Effector memory CD8-positive, alpha-beta T cell (primary cell): ENCODE results near the gene CALY.

Experiments
- ATAC-seq: fragments of 150-1000 bp; cut with Tn5 transposase; replicated peaks from 2 replicates; pipeline ENCODE4 v1.10.0; 2021; ENCODE audit warnings: mild to moderate bottlenecking, moderate library complexity
- DNase-seq, 3 experiments: peaks; one replicate each; pipeline ENCODE4 v3.0.0; 2021
- H3K27ac Mint-ChIP-seq, 2 donors: one replicate each; pipeline ENCODE4 v1.8.0; 2022; ENCODE audit warnings: mild to moderate bottlenecking in 2 of 2, mixed read lengths in 2 of 2, moderate library complexity in 2 of 2
- H3K27me3 Mint-ChIP-seq, 2 donors: one replicate each; pipeline ENCODE4 v1.8.0; 2022; ENCODE audit warnings: mixed read lengths in 2 of 2
- H3K36me3 Mint-ChIP-seq: one replicate; pipeline ENCODE4 v1.8.0; 2022; ENCODE audit warnings: mild to moderate bottlenecking, moderate library complexity, mixed read lengths; ENCODE audit not compliant: insufficient read depth
- H3K4me1 Mint-ChIP-seq, 2 donors: one replicate each; pipeline ENCODE4 v1.8.0; 2022; ENCODE audit warnings: low read depth in 2 of 2, mixed read lengths in 2 of 2
- H3K4me3 Mint-ChIP-seq, 2 donors: one replicate each; pipeline ENCODE4 v1.8.0; 2022; ENCODE audit warnings: mild to moderate bottlenecking in 2 of 2, mixed read lengths in 2 of 2, moderate library complexity in 2 of 2
- H3K9me3 Mint-ChIP-seq, 2 donors: one replicate each; pipeline ENCODE4 v1.8.0; 2022; ENCODE audit warnings: mixed read lengths in 2 of 2

The CALY gene

DNA sequence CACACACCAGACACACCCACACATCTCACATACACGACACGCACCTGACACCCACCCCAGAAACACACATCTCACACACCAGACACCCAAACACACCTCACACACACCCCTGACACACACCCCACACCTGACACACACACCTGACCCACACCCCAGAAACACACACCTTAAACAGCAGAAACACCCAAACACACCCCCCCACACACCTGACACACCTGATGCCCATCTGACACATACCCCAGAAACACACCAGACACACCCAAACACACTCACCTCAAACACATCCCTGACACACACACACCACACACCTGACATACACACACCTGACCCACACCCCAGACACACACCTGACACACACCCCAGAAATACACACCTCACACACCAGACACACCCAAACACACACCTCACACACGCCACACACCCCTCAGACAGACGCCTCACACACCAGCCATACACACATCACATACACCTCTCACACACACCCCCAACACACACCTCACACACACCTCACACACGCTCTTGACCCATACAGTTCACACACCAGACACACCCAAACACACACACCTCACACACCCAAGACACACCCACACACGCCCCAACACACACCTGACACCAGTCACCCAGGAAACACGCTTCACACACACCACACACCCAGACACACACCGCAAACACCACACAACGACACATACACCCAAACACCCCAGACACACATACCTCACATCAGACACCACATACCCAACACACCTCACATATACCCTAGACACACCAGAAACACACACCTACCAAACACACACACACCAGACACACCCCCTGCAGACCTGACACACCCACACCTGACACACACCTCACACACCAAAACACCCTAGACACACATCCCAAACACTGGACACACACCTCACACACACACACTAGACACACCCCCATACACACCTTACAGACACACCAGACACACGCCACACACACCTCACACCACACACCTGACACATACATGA, 1.7 kb upstream of the CALY start:
- H3K27me3 Mint-ChIP-seq = peaks cover 12 to 15% of the 10 kb centered on the region in 2 donors
- ATAC-seq (no peak), DNase-seq (no peak)
- no peak overlapping the region for H3K4me3 Mint-ChIP-seq
- H3K4me1 Mint-ChIP-seq = peaks cover 3 to 4% of the 10 kb centered on the region in 2 donors
- H3K36me3 Mint-ChIP-seq = peaks cover 13% of the 10 kb centered on the region
- H3K9me3 Mint-ChIP-seq = no peaks in the 10 kb centered on the region
- no peak overlapping the region for H3K27ac Mint-ChIP-seq

DNA sequence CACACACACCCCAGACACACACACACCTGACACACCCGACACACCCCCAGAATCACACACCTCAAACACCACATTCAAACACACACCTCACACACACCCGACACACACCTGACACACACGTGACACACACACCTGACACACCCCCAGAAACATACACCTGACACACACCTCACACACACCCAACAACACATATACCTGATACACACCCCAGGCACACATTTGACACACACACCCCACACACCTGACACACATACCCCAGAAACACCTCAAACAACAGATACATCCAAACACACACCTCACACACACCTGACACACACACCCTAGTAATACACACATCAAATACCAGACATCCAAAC, 652 bp upstream of the CALY start:
- Mint-ChIP-seq H3K4me1 (peaks cover 3 to 4% of the 10 kb centered on the region in 2 donors), H3K27me3 (peaks cover 7 to 16% of the 10 kb centered on the region in 2 donors), H3K36me3 (peaks cover 16% of the 10 kb centered on the region), H3K9me3 (no peaks in the 10 kb centered on the region), H3K27ac (no peak overlapping the region), H3K4me3 (no peak overlapping the region)
- DNase-seq = no peak
- no peak for ATAC-seq

DNA sequence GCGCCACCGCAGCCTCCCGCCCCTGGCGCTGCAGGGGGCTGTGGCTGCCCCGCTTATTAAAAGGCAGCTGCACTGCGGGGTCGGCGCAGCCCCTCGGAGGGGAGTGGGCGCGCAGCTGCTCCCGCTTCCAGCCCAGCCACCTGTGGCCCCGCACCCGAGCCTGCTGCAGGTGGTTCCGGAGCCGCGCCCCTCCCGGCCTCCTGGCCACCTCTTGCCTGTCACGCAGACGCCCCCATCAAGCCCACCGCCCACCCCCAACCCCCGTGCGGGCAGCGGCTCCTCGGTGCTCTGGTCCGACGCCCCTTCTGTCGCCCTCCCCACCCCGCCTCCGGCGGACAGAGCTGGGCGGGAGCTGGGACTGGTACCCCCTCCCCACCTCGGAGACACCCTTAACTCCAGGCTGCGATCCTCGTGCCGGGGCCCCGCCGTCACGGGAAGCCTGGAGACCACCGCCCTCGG, 549 bp downstream of the CALY start:
- Mint-ChIP-seq H3K9me3 (no peaks in the 10 kb centered on the region), H3K27me3 (peaks cover 0 to 15% of the 10 kb centered on the region in 2 donors), H3K36me3 (peaks cover 16% of the 10 kb centered on the region), H3K27ac (peak overlapping the region; percentile 92 to 96), H3K4me3 (no peak overlapping the region), H3K4me1 (peaks cover 3 to 4% of the 10 kb centered on the region in 2 donors)
- ATAC-seq (no peak), DNase-seq (no peak)

DNA sequence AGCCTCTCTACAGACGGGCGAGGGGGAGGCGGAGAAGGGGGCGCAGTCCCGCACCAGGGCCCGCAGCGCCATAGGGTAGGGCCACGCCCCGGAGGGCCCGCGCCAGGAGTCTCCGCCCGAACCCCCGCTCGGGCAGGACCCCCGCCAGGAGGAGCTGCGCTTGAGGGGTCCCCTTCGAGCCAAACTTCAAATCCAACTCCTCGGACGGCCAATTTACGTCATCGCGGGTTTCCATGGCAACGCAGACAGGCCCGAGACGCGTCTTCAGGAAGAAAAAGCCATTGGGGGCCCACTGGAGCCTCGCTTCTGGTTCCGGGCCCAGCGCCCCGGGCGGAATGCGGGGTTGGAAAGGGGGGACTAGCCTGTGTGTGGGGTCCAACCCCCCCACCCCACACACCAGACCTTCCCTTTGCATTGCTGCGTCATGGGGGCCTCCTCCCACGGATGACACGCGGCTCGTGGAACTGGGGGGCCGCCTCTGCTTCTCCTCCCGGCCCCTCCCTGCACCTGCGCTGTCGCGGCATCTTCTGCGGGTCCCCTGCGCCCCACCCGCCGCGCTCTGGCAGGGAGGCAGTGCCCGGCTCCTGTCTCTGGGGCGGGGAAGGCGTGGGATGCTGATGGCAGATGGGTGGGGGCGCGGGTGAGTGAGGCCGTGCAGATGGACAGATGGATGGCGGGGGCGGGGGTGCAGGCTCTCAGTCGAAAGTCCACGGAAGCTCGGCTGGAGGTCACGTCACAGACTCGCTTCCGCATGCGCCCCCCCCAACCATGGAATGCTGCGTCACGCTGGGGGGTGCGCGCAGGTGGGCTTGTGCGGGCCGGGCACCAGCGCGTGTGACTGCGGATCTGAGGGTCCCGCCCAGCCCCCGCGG, 1.2 kb downstream of the CALY start:
- Mint-ChIP-seq H3K4me1 (peaks cover 3 to 4% of the 10 kb centered on the region in 2 donors), H3K36me3 (peaks cover 16% of the 10 kb centered on the region), H3K4me3 (peak overlapping the region in 1 of 2 donors; percentile 76), H3K27me3 (peaks cover 0 to 15% of the 10 kb centered on the region in 2 donors), H3K27ac (peak overlapping the region; percentile 92 to 96), H3K9me3 (no peaks in the 10 kb centered on the region)
- ATAC-seq (peak; percentile 51), DNase-seq (peak; percentile 85 to 91 (median 87))

DNA sequence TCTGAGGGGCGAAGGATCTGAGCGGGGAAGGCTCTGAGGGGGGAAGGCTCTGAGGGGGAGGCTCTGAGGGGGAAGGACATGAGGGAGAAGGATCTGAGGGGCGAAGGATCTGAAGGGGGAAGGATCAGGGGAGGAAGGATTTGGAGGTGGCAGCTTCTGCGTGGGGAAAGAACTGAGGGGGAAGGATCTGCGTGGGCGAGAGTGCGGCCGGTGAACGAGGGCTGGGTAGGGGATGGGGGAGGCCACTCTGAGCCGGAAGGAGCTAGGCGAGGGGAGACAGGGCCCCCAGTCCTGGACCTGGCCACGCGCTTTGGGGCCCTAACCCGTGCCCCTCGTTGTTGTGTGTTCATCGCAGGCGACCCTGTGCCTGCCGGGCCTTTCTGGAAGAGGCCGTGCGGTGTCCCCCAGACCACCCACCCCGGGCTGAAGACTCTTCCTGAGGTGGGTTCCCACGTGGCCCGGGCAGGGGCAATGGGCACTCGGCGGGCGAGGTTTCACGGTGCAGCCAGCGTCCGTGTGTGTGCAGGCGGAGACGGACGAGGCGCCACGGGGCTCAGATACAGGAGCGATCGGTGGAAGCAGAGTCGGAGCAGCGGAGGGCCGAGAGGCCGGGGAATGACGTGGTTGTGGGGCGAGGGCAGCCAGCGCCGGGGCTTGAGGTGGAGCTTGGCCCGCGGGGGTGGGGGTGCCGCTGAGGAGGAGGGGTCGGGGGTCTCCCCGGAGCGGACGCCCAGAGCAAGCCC, 2.0 kb downstream of the CALY start:
- DNase-seq = peak in 2 of 3 experiments; percentile 35 to 38
- Mint-ChIP-seq H3K27me3 (peaks cover 3 to 19% of the 10 kb centered on the region in 2 donors), H3K36me3 (peaks cover 16% of the 10 kb centered on the region), H3K27ac (peak overlapping the region; percentile 92 to 96), H3K4me3 (peak overlapping the region in 1 of 2 donors; percentile 76), H3K9me3 (no peaks in the 10 kb centered on the region), H3K4me1 (peaks cover 6 to 8% of the 10 kb centered on the region in 2 donors)
- peak; percentile 18 for ATAC-seq

DNA sequence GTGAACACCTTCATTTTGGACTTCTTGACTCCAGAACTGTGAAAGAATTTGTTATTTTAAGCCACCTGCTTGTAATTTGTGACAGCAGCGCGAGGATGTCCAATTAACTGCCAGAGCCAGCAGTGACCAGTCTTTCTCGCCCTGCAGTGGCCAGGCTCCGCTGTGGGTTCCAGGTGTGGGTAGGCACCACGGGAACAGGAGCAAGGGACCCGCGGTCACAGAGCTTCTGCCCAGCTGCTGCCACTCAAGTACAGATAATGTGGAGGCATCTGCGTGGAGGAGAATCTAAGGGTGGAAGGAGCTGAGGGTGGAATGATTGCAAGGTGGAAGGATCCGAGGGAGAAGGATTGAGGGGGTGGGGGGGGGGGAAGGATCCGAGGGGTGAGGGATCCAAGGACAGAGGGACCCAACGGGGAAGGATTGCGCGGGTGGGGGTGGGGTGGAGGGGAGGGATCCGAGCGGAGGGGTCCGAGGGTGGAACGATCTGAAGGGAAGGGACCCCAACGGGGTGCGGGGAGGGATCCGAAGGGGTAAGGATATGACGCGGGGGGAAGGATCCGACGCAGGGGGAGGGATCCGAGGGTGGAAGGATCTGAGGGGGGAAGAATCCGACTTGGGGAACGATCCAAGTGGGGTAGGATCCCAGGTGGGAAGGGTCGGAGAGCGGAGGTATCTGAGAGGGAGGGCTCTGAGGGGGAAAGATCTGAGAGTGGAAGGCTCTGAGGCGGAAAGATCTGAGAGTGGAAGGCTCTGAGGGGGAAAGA, 3.6 kb downstream of the CALY start:
- no peak for DNase-seq
- H3K36me3 Mint-ChIP-seq = peaks cover 16% of the 10 kb centered on the region
- peak overlapping the region in 1 of 2 donors; percentile 22 for H3K27ac Mint-ChIP-seq
- no peak overlapping the region for H3K4me3 Mint-ChIP-seq
- H3K4me1 Mint-ChIP-seq = peaks cover 6 to 8% of the 10 kb centered on the region in 2 donors
- ATAC-seq = no peak
- peaks cover 10 to 35% of the 10 kb centered on the region in 2 donors for H3K27me3 Mint-ChIP-seq
- no peaks in the 10 kb centered on the region for H3K9me3 Mint-ChIP-seq

DNA sequence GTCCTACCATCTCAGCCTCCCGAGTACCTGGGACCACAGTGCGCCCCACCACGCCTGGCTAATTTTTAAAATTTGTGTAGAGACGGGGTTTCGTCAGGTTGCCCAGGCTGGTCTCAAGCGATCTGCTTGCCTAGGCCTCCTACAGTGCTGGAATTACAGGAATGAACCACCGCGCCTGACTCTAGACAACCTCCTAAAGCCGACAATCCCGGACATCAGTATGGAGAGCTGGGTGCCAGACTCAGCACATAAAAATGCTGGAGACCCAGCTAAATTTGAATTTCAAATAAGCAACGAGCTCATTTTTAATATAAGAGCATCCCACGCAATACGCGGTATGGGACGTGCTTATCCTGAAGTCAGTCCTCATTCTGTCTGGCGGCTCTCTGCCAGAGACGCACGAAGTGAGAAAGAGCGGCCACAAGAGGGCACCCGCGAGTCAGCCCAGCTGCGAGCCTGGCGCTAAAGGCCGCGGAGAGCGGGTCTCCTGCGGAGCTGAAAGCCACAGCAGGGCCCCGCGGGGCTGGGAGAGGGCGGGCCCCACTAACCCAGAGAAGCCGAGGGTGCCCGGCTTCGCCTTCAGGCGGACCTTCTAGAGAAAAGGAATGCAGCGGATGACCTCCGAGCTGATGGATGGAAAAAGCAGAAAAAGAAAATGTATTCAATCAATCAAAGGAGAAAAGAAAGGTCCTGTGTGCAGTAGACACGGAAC, 7.0 kb downstream of the CALY start:
- Mint-ChIP-seq H3K4me1 (peaks cover 5 to 9% of the 10 kb centered on the region in 2 donors), H3K27me3 (peaks cover 35 to 68% of the 10 kb centered on the region in 2 donors), H3K27ac (peak overlapping the region in 1 of 2 donors; percentile 46), H3K4me3 (peak overlapping the region; percentile 70 to 71), H3K36me3 (peaks cover 6% of the 10 kb centered on the region), H3K9me3 (no peaks in the 10 kb centered on the region)
- ATAC-seq (peak; percentile 89), DNase-seq (peak; percentile 84 to 85 (median 84))

DNA sequence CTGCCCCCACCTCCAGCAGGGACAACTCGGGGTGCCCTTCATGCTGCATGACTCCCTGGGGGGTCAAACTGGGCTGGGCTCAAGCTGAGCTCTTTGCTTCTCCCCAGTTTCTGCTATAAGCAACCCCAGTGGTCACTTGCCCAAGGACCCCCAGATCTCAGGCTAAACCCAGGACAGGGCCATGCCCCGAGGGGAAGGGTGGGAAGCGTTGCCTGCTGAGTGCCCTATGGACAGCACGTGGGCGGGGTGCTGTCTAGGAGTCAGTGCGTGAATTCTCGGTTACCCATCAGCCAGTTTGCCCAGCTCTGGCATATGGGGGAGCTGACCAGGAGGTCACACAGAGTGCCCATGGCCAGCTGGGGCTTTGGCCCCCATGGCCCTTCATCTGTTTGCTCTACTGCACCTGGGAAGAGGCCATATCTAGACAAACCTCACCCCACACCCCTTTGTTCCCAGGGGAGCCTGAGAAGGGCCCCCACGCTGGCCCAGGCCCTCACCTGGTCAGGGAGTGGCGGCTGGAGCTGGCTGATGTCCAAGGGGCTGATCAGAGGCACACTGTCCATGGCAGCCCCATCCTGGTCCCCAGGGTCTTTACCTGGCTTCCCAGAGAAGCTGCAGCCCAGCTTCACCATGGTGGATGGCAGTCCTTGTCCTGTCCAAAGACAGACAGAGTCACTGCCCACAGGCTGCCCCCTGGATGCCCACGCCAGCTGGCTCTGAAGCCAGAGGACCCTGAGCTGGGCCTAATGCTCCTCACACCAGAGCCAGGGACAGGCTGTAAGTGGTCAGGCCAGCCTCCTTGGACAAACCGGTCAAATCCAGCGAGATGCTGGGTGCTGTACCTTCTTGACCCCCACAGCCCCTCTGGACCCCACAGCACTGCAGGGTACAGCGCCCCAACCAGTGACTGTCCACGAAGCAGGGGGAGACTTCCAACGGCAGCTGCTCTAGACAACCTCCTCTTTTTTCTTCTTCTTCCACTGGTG, 8.0 kb downstream of the CALY start:
- peaks cover 4% of the 10 kb centered on the region for H3K36me3 Mint-ChIP-seq
- no peak overlapping the region for H3K27ac Mint-ChIP-seq
- H3K4me1 Mint-ChIP-seq = peaks cover 4 to 9% of the 10 kb centered on the region in 2 donors
- no peak for ATAC-seq
- no peak for DNase-seq
- H3K4me3 Mint-ChIP-seq = no peak overlapping the region
- peaks cover 35 to 68% of the 10 kb centered on the region in 2 donors for H3K27me3 Mint-ChIP-seq
- no peaks in the 10 kb centered on the region for H3K9me3 Mint-ChIP-seq

DNA sequence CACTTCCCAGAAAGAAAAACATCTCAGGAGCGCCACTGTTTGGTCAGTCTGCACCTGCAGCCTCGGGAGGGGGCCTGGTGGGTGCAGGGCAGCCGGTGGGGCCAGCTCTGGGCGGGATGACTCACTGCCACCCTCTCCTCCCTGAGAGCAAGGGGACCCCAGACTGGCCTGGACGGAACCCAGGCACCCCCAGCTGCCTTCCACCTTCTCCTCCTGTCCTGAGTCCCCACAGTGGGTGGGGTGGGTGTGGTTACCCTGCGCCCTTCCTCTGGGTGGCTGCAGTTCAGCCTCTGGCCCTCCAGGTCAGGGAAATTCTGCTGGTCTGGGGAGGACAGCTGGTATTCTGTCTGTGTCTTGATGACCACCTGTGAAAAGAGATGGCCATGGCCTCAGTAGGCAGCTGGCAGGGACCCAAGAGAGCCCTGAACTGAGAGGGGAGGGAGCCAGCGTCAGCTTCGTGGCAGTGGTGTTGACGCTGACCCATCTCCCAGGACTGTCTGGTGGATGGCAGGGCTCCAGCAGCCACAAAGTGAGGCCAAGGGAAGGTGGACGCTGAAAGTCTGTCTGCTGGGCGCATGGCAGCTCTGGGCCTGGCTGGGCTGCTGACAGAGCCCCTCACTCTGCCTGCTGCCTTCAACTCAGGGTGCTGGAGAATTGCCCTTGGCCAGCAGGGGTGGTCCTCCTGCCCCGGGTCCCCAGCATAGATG, 8.9 kb downstream of the CALY start:
- ATAC-seq = no peak
- H3K9me3 Mint-ChIP-seq = no peaks in the 10 kb centered on the region
- no peak overlapping the region for H3K27ac Mint-ChIP-seq
- peaks cover 35 to 66% of the 10 kb centered on the region in 2 donors for H3K27me3 Mint-ChIP-seq
- H3K4me1 Mint-ChIP-seq = peaks cover 4 to 9% of the 10 kb centered on the region in 2 donors
- no peak overlapping the region for H3K4me3 Mint-ChIP-seq
- peaks cover 6% of the 10 kb centered on the region for H3K36me3 Mint-ChIP-seq
- DNase-seq = no peak

DNA sequence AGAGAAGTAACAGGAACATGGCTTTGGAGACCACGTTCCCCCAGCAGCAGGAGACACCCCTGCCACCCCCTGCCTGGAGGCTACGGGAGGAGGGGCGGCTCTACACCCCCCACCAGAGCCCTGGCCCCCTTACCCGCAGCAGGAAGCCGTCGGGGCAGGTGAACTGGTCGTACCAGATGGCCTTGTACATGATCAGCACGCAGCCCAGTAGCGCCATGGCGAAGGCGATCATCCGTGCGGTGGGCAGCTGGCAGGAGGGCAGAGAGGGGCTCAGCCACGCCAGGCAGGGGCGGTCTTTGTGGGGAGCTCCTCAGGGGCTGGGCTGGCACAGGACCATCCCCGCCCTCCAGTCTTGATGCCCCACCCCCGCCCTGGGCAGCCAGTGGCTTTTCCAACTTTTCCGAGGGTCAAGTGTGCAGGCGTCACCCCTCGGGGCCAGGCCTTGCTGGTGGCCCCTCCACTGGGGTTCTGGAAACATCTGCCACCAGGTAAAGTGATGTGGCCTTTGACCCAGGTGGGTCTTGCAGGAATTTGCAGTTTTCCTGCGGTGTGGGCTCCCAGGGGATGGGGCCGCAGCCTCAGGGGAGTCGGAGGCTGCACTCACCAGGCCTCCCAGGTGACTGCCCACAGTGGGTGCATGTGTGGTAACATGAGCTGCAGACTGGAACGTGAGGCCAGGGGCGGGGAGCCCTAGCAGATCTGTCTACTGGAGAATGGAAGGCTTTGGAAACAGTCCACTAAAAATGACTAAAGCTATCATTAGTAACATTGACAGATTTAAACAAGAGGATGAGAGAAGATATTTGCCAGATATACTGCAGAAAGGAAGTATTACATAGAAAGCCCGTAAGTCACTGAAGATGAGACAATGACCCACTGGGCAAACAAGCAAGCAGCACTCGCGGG, 9.7 kb downstream of the CALY start:
- no peak for ATAC-seq
- Mint-ChIP-seq H3K9me3 (no peaks in the 10 kb centered on the region), H3K4me1 (peaks cover 4 to 9% of the 10 kb centered on the region in 2 donors), H3K27ac (no peak overlapping the region), H3K36me3 (peaks cover 5% of the 10 kb centered on the region), H3K4me3 (no peak overlapping the region), H3K27me3 (peaks cover 35 to 58% of the 10 kb centered on the region in 2 donors)
- DNase-seq = no peak
